GM21423 (cell line): ENCODE measurements around the gene BAIAP2.

Source experiments
- ATAC-seq: cut with Tn5 transposase; IDR thresholded peaks from one replicate; pipeline ENCODE4 v1.9.1; 2021; ENCODE audit warnings: mild to moderate bottlenecking, moderate library complexity; ENCODE audit not compliant: unreplicated experiment

Gene BAIAP2

DNA sequence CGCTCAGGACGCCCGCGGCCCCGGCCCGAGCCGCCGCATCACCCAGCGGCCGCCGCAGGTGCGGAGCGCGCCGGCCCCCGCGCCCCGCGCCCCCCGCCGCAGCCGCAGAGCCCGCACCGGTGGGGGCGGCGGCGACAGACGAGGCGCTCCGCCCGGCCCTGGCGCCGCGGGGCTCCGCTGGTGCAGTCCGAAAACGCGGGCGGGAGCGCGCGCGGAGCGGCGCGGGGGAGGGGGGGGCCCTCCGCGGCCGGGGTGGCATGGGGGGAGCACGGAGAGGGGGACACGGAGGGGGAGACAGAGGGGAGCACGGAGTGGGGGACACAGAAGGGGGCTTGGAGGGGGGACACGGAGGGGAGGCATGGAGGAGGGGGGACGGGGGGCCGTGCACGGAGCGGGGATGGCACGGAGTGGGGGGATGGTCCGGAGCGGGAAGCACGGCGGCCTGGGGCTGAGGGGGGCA lies 131.1 kb downstream of the BAIAP2 start, which contains the start of gene AATK:
TSS of gene AATK (minus strand) at position 189 of the 460 bp plus-strand sequence. CDS start 229 bp downstream, outside the sequence.
- ATAC-seq = no peak
